ENCODE data around the gene SLC5A8. TPM values are rescaled to one million over a fixed set of nuclear protein-coding genes. Genes with fewer than 3 reads are reported as not detected.

The SLC5A8 gene
- total and polyA plus RNA-seq, 4 donors = not detected

- WGBS = 70% methylated on average over 1 of the region's 1 CpG
- DNase-seq (ENCODE audit: low spot score) = no peak
Observed at GRCh38 chr12:101200824-101201223, 9.2 kb downstream of the SLC5A8 start.

More at GRCh38 chr12:101200824-101201223, 9.2 kb downstream of the SLC5A8 start:
- no peaks in the 10 kb centered on the region for H3K27me3 ChIP-seq (ENCODE audit: control insufficient read depth in 4 of 4, insufficient read depth in 4 of 4, low read length in 3 of 4)
- H3K36me3 ChIP-seq (ENCODE audit: control insufficient read depth in 4 of 4, insufficient read depth in 3 of 4, low read depth in 1 of 4, low read length in 3 of 4) = no peaks in the 10 kb centered on the region
- no peak overlapping the region for H3K4me3 ChIP-seq (ENCODE audit: low read depth in 1 of 3, low read length in 3 of 3)
- no peak overlapping the region for H3K9ac ChIP-seq (ENCODE audit: low read depth in 1 of 2, low read length in 2 of 2)
- H3K9me3 ChIP-seq (ENCODE audit: control insufficient read depth in 4 of 4, low read length in 3 of 4) = no peaks in the 10 kb centered on the region
- H3K27ac ChIP-seq (ENCODE audit: low read depth in 1 of 2, low read length in 2 of 2) = no peak overlapping the region
- H3K4me1 ChIP-seq (ENCODE audit: control insufficient read depth in 4 of 4, insufficient read depth in 4 of 4, low read length in 3 of 4) = no peaks in the 10 kb centered on the region
- TF ChIP-seq SP1 (IDR thresholded peaks at IDR 0.05) (no peak), RAD21 (IDR thresholded peaks at IDR 0.05) (no peak), JUND (IDR thresholded peaks at IDR 0.05) (no peak), NR2F2 (IDR thresholded peaks at IDR 0.05) (no peak), EGR1 (IDR thresholded peaks at IDR 0.05; ENCODE audit: low read depth in 2 of 2) (no peak), MAX (IDR thresholded peaks at IDR 0.05) (no peak), TAF1 (conservative IDR thresholded peaks at IDR 0.05) (no peak), FOXA1 (IDR thresholded peaks at IDR 0.05) (no peak), HNF4A (conservative IDR thresholded peaks at IDR 0.05) (no peak), CTCF (IDR thresholded peaks at IDR 0.05; ENCODE audit: low read depth, low read length, missing input control) (no peak), ATF3 (IDR thresholded peaks at IDR 0.05) (no peak), HNF4G (IDR thresholded peaks at IDR 0.05) (no peak), YY1 (IDR thresholded peaks at IDR 0.05) (no peak), ZBTB33 (IDR thresholded peaks at IDR 0.05) (no peak), FOXA2 (IDR thresholded peaks at IDR 0.05) (no peak), RXRA (IDR thresholded peaks at IDR 0.05) (no peak), GABPA (IDR thresholded peaks at IDR 0.05 in 1 of 2, conservative IDR thresholded peaks at IDR 0.05 in 1 of 2) (no peak), REST (IDR thresholded peaks at IDR 0.05) (no peak)
